DND-41 (cell line): ENCODE results near the gene RGS3.

ENCODE experiments used
- EZH2 ChIP-seq: IDR thresholded peaks from 3 replicates; pipeline ENCODE4 v1.6.1; 2012; ENCODE audit warnings: borderline replicate concordance, low read depth, mild to moderate bottlenecking, moderate library complexity, low read length, inconsistent platforms; ENCODE audit not compliant: severe bottlenecking
- TF ChIP-seq, protein P1 (sequence below): IDR thresholded peaks from 2 replicates; pipeline ENCODE4 v1.5.1; 2012; ENCODE audit warnings: borderline replicate concordance, low read length, moderate library complexity, mild to moderate bottlenecking; ENCODE audit not compliant: poor library complexity, severe bottlenecking; ENCODE audit errors: extremely low read depth

DNA sequence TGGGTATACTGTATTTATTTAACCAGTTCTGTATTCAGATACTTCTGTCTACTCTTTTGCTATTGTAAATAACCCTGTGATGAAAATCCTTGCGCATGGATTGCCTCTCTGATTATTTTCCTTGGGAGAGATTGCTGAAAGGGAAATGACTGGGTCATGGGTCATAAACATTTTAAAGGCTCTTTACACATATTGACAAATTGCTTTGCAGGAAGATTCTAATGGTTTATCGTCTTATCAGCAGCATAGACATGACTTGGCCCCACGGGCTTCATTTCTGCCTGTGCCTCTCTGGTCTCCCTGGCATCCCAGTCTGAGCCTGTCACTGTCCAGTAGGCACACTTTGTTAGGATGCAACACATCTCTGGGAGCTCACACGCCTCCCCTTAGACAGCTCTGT, 52.3 kb downstream of the RGS3 start:
- TF ChIP-seq, protein P1, sequence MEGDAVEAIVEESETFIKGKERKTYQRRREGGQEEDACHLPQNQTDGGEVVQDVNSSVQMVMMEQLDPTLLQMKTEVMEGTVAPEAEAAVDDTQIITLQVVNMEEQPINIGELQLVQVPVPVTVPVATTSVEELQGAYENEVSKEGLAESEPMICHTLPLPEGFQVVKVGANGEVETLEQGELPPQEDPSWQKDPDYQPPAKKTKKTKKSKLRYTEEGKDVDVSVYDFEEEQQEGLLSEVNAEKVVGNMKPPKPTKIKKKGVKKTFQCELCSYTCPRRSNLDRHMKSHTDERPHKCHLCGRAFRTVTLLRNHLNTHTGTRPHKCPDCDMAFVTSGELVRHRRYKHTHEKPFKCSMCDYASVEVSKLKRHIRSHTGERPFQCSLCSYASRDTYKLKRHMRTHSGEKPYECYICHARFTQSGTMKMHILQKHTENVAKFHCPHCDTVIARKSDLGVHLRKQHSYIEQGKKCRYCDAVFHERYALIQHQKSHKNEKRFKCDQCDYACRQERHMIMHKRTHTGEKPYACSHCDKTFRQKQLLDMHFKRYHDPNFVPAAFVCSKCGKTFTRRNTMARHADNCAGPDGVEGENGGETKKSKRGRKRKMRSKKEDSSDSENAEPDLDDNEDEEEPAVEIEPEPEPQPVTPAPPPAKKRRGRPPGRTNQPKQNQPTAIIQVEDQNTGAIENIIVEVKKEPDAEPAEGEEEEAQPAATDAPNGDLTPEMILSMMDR, result no peak
- no peak for TF ChIP-seq EZH2
